ENCODE data around the gene TMEFF2.

DNA sequence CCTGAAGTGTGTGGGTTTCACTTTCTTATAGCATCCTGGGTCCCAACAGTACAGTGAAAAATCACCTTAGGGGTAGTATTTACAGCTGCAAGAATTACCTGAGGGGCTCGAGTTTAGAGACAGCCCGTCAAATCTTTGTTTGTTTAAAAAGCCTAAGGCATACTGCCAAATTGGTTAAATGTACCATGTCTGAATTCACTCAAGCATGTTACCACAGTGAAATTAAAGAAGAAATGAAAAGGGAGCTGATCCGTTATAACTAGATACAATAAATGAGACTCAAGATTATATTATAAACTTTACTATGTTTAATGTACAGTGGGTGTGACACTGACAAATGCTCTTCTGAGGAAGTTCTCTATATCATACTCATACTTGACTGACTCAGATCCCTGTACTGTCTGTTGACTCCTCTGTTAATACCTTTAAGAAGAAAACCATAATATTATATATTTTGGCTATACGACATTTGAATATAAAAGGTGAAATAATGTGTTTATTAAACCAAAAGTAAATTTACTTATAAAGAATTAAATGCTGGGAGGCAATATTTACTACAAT is 107.3 kb downstream of the TMEFF2 start:
- TF ChIP-seq YY1 (IDR thresholded peaks at IDR 0.05): no peak
- no peak for TF ChIP-seq GABPA (IDR thresholded peaks at IDR 0.05 in 1 of 2, conservative IDR thresholded peaks at IDR 0.05 in 1 of 2)
- TF ChIP-seq, protein P1, sequence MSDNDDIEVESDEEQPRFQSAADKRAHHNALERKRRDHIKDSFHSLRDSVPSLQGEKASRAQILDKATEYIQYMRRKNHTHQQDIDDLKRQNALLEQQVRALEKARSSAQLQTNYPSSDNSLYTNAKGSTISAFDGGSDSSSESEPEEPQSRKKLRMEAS (IDR thresholded peaks at IDR 0.05): no peak
- TF ChIP-seq, protein P2, sequence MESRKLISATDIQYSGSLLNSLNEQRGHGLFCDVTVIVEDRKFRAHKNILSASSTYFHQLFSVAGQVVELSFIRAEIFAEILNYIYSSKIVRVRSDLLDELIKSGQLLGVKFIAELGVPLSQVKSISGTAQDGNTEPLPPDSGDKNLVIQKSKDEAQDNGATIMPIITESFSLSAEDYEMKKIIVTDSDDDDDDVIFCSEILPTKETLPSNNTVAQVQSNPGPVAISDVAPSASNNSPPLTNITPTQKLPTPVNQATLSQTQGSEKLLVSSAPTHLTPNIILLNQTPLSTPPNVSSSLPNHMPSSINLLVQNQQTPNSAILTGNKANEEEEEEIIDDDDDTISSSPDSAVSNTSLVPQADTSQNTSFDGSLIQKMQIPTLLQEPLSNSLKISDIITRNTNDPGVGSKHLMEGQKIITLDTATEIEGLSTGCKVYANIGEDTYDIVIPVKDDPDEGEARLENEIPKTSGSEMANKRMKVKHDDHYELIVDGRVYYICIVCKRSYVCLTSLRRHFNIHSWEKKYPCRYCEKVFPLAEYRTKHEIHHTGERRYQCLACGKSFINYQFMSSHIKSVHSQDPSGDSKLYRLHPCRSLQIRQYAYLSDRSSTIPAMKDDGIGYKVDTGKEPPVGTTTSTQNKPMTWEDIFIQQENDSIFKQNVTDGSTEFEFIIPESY (IDR thresholded peaks at IDR 0.05): no peak
- TF ChIP-seq, protein P3, sequence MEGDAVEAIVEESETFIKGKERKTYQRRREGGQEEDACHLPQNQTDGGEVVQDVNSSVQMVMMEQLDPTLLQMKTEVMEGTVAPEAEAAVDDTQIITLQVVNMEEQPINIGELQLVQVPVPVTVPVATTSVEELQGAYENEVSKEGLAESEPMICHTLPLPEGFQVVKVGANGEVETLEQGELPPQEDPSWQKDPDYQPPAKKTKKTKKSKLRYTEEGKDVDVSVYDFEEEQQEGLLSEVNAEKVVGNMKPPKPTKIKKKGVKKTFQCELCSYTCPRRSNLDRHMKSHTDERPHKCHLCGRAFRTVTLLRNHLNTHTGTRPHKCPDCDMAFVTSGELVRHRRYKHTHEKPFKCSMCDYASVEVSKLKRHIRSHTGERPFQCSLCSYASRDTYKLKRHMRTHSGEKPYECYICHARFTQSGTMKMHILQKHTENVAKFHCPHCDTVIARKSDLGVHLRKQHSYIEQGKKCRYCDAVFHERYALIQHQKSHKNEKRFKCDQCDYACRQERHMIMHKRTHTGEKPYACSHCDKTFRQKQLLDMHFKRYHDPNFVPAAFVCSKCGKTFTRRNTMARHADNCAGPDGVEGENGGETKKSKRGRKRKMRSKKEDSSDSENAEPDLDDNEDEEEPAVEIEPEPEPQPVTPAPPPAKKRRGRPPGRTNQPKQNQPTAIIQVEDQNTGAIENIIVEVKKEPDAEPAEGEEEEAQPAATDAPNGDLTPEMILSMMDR (IDR thresholded peaks at IDR 0.05; ENCODE audit: low read depth, low read length, missing input control): no peak
- no peak for TF ChIP-seq TAF1 (conservative IDR thresholded peaks at IDR 0.05)
- no peak for TF ChIP-seq FOXA1 (IDR thresholded peaks at IDR 0.05)
- no peak for TF ChIP-seq JUND (IDR thresholded peaks at IDR 0.05)
- TF ChIP-seq, protein P4, sequence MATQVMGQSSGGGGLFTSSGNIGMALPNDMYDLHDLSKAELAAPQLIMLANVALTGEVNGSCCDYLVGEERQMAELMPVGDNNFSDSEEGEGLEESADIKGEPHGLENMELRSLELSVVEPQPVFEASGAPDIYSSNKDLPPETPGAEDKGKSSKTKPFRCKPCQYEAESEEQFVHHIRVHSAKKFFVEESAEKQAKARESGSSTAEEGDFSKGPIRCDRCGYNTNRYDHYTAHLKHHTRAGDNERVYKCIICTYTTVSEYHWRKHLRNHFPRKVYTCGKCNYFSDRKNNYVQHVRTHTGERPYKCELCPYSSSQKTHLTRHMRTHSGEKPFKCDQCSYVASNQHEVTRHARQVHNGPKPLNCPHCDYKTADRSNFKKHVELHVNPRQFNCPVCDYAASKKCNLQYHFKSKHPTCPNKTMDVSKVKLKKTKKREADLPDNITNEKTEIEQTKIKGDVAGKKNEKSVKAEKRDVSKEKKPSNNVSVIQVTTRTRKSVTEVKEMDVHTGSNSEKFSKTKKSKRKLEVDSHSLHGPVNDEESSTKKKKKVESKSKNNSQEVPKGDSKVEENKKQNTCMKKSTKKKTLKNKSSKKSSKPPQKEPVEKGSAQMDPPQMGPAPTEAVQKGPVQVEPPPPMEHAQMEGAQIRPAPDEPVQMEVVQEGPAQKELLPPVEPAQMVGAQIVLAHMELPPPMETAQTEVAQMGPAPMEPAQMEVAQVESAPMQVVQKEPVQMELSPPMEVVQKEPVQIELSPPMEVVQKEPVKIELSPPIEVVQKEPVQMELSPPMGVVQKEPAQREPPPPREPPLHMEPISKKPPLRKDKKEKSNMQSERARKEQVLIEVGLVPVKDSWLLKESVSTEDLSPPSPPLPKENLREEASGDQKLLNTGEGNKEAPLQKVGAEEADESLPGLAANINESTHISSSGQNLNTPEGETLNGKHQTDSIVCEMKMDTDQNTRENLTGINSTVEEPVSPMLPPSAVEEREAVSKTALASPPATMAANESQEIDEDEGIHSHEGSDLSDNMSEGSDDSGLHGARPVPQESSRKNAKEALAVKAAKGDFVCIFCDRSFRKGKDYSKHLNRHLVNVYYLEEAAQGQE (IDR thresholded peaks at IDR 0.05): no peak
- TF ChIP-seq RXRA (IDR thresholded peaks at IDR 0.05): no peak
- TF ChIP-seq, protein P5, sequence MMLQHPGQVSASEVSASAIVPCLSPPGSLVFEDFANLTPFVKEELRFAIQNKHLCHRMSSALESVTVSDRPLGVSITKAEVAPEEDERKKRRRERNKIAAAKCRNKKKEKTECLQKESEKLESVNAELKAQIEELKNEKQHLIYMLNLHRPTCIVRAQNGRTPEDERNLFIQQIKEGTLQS (IDR thresholded peaks at IDR 0.05): no peak
